Measurements from ENCODE around the gene TMEM145. TPM values are rescaled to one million over a fixed set of nuclear protein-coding genes. Genes with fewer than 3 reads are reported as not detected.
"Not testable (repeated sequence)": the region's sequence is repeated elsewhere in the genome, so short reads cannot be mapped to it uniquely, and the experiment has no call there.

Gene TMEM145
- total RNA-seq, 6 experiments from 2014 or later, result 0.12 to 0.47 (median 0.34) TPM

GRCh38 chr19:42335374-42335936 lies 22.3 kb downstream of the TMEM145 start:
- no peaks in the 10 kb centered on the region for H3K27me3 Mint-ChIP-seq (ENCODE audit: insufficient read depth)
- H3K4me3 Mint-ChIP-seq, result no peak overlapping the region
- no peak for DNase-seq
- H3K27ac Mint-ChIP-seq, result no peak overlapping the region
- peaks cover 4% of the 10 kb centered on the region; the same call in 1 of the 2 replicates for H3K36me3 Mint-ChIP-seq (ENCODE audit: low read depth)
- no peak for TF ChIP-seq CTCF (IDR thresholded peaks at IDR 0.05)
- peaks cover 7% of the 10 kb centered on the region for H3K4me1 Mint-ChIP-seq (ENCODE audit: low read depth)
- H3K9me3 Mint-ChIP-seq, result no peaks in the 10 kb centered on the region

GRCh38 chr19:42335971-42336370 lies 22.9 kb downstream of the TMEM145 start:
- Mint-ChIP-seq H3K36me3 (ENCODE audit: low read depth) (peaks cover 4% of the 10 kb centered on the region; the same call in 1 of the 2 replicates), H3K9me3 (no peaks in the 10 kb centered on the region), H3K27ac (no peak overlapping the region), H3K4me3 (no peak overlapping the region), H3K4me1 (ENCODE audit: low read depth) (peaks cover 7% of the 10 kb centered on the region), H3K27me3 (ENCODE audit: insufficient read depth) (no peaks in the 10 kb centered on the region)
- DNase-seq, result no peak
- TF ChIP-seq CTCF (IDR thresholded peaks at IDR 0.05), result no peak

- not testable (repeated sequence) for H3K4me3 Mint-ChIP-seq; H3K36me3 Mint-ChIP-seq (ENCODE audit: low read depth); H3K4me1 Mint-ChIP-seq (ENCODE audit: low read depth); DNase-seq; H3K27me3 Mint-ChIP-seq (ENCODE audit: insufficient read depth); H3K9me3 Mint-ChIP-seq
- H3K27ac Mint-ChIP-seq, result 0 out of 2 replicates have a peak overlapping the region, but pooled peaks have one; percentile 1
Observed at GRCh38 chr19:42339126-42339860, 26.2 kb downstream of the TMEM145 start.

- not testable (repeated sequence) for H3K4me1 Mint-ChIP-seq (ENCODE audit: low read depth); H3K27me3 Mint-ChIP-seq (ENCODE audit: insufficient read depth); H3K27ac Mint-ChIP-seq; H3K4me3 Mint-ChIP-seq; H3K9me3 Mint-ChIP-seq; DNase-seq; H3K36me3 Mint-ChIP-seq (ENCODE audit: low read depth)
Observed at GRCh38 chr19:42339922-42340321, 26.8 kb downstream of the TMEM145 start.

GRCh38 chr19:42343344-42344110 lies 30.4 kb downstream of the TMEM145 start:
- no peaks in the 10 kb centered on the region; the same call in 1 of the 2 replicates for H3K27me3 Mint-ChIP-seq (ENCODE audit: insufficient read depth)
- H3K4me3 Mint-ChIP-seq, result no peak overlapping the region
- TF ChIP-seq CTCF (IDR thresholded peaks at IDR 0.05), result peak; percentile 60
- no peak overlapping the region for H3K27ac Mint-ChIP-seq
- DNase-seq, result no peak
- peaks cover 11% of the 10 kb centered on the region; the same call in 1 of the 2 replicates for H3K36me3 Mint-ChIP-seq (ENCODE audit: low read depth)
- H3K9me3 Mint-ChIP-seq, result no peaks in the 10 kb centered on the region
- peaks cover 7% of the 10 kb centered on the region for H3K4me1 Mint-ChIP-seq (ENCODE audit: low read depth)

GRCh38 chr19:42344336-42344893 lies 31.3 kb downstream of the TMEM145 start:
- H3K27me3 Mint-ChIP-seq (ENCODE audit: insufficient read depth), result no peaks in the 10 kb centered on the region; the same call in 1 of the 2 replicates
- no peak for DNase-seq
- H3K27ac Mint-ChIP-seq, result no peak overlapping the region
- TF ChIP-seq CTCF (IDR thresholded peaks at IDR 0.05), result no peak
- H3K4me3 Mint-ChIP-seq, result no peak overlapping the region
- H3K4me1 Mint-ChIP-seq (ENCODE audit: low read depth), result peaks cover 3% of the 10 kb centered on the region
- no peaks in the 10 kb centered on the region for H3K9me3 Mint-ChIP-seq
- H3K36me3 Mint-ChIP-seq (ENCODE audit: low read depth), result peaks cover 9% of the 10 kb centered on the region; the same call in 1 of the 2 replicates

Measured in HFFc6 (cell line).